Stromal cell of bone marrow (primary cell): Measurements from ENCODE around the gene AGT.
A peak's percentile ranks its signal among the peaks of the same experiment; 100 is the strongest.

Source experiments
- DNase-seq: peaks from one replicate; pipeline ENCODE4 v3.0.0-alpha.2; 2012; ENCODE audit warnings: low read depth

The AGT gene

DNA sequence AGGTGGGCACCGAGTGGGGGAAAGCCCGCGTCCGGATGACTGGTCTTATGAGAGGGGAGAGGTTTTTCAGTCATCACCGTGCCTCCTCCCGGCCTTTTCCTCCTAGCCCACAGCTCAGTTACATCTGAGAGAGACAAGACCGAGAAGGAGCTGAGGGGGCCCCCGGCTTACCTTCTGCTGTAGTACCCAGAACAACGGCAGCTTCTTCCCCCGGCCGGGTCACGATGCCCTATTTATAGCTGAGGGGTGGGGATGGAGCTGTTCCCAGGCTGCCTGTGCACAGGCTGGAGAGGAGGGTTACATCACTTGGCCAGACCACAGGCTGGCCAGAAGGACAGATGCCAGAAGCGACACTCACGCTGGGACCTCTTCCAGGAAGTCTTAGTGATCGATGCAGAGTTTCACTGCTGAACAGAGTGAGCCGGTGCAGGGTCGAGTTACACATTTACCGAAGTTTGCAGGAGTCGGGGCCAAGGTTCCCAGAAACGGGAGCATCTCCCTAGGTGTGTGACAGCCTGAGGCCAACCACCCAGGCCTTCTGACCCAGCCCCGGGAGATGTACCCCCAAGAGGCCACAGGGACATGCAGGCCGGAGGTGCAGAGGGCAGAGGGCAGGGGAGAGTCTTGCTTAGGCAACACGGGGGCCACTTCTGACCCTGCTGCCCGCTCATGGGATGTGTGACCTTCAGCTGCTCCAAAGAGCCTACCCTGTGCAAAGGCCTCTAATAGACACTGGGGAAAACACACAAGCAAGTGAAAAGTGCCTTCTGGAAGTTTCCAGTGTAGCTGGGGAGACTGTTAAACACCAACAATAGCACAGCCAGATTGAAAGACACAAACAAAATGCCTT is at the start of gene AGT:
Gene AGT, minus strand, starts transcription at position 208 of the 850 bp plus-strand sequence. CDS start 3,299 bp downstream, outside the sequence.
- DNase-seq, result peak; percentile 81

DNA sequence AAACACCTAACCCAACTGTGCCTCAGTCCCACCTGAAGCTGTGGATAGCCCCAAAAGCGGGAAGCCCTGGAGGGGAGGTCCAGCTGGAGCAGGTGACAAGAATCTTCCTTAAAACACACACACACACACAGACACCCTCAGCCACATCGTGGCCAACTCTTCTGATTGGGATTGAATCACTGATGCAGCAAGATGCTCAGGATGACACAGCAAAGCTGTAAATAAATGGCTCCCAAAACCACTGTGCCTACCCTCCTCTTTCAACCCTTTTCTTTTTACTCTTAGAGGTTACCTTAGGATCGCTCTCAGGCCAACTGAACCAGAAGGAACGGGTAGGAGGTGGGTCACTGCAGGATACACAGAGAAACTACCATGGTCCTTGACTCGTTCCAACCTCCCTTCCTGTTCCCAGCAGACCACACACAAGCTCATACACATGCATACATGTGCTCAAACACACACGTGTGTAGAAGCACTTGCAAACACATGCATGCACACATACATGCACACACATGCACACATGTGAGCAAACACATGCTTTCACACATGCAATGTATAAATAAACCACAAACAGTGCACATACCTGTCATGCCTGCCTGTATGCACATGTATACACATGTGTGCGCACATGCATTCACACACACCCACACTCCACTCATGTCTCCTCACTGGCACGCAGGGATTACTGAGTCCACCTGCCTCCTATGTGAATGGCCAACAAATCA is 47.7 kb upstream of the AGT start:
- DNase-seq, result no peak

DNA sequence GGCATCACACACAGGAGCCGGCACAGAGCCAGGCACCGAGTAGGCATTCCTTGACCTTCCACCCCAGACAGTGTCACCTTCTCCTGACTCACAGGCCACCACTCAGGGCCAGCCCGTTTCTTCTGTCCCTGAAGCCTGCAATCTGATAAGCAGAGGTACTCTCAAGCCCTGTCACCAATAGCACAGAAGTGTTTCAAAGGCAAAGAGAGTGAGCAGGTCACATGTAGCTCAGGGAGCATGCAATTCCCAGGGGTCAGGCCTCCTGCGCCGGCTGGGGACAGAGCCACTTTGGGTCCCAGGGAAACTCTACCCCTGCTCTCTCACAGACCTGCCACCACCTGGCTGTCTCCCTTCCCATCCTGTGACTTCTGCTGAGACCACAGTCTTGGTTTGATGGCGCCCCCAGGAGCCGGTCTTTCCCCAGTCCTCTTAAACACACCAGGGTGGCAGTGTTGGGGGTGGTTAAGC is 46.5 kb upstream of the AGT start:
- no peak for DNase-seq

DNA sequence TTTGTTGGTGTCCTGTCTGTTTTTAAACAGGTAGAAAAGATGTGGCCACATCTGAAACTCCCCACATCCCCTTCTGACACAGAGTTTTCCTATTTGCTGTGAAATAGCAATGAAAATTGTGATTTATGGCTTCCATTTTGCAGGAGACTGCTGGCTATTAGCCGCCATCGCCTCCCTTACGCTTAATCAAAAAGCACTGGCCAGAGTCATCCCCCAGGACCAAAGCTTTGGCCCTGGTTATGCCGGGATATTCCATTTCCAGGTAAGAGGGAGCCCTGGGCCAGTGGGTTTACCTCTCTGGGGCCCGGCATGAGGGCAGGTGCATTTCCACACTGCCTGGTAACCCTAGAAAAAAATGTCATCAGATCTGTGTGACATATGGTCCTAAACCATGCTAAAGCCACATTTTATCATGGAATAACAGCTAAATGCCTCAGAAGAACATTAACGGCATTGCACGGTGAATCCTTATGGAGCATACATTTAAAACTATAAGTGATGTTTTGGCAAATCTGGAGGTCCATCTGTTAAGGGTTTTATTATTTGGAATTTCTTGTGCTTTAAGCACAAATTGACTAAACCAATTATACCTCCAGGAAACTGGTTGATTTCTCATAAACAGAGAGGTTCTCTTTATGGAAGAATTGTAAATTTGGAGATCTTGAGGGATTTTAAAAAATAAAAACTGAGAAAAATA is 45.6 kb upstream of the AGT start:
- DNase-seq, result no peak

DNA sequence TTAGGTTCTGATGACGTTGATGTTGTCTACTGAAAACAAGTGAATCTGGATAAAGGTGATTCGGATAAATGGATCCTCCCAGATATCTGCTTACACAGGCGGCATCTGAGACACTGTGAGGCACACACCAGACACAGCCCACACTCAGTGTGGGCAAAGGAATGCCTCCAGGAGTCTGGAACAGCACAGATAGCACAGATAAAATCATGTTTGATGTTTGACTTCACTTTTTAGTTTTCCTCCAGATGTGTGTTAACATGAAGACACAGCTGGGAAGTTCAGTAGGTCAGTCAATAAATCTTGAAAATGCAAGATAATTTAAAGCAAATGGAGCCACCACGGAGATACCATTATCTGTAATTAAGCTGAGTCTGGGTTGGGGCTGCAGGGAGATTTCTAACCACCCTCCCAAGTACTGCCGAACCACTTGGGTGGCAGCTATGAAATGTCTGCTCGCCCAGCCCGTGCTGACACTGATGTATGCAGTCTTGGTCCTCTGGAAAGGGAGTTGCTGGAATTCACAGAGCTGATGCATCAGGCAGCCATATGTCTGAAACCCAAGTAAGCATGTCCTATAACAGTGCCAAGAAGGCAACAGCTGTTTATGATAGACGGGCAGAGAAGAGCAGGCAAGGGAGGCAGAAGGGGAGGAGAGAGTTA is 44.9 kb upstream of the AGT start:
- DNase-seq, result no peak

DNA sequence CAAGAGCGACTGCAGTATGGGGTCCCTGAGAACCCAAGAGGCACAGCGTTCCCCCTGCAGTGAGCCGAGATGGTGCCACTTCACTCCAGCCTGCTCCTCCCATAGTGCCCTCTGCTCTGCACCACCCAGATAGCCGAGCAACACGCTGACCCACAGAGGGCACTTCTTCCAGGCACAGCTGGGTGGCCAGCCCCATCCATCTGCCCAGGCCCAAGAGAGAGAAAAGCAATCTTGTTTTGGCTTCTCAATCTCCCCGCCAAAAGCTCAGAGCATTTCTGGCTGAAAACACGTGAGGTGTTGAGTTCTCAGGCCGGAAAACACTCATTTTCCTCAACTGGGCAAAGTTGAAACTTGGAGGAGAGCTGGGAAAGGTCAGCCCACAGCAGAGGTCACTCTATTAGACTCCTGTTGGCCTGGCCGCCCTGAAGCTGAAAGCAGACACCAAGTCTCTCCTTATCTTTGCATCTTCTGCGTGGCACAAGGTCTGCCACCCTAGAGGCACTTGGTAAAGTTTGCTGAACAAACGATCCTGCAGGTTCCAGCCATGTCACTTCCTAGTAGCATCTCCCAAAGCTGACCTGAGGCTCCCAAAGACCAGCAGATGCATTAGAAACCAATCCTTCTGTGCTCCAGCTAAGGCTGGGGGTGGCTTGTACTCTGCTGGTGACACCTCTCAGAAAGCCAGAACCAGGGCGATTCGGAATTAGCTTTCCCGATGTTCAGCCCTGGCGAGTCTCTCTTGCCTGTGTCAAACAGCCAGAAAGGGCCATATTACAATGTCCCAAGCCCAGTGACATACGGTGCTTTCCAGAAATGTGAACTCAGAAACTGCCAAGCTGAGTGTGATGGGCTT is 44.2 kb upstream of the AGT start:
- no peak for DNase-seq

DNA sequence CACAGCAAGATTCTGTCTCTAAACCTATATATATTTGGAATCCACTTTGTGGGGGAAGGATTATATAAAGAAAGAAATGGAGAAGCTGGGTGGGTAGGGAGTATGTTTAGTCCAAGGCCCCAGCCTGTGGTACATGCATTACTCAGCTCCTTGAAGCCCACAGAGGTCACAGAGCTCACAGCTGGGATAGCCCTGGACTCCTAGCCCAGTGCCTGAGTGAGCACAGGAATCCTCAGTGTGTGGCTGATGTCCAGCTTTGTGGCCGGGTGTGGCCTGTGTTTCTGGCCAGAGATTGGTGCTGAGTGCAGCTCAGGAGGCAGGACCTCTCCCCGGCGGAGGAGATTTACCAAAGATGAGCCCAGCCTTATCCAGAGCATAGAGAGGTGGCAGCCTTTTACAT is 40.9 kb upstream of the AGT start:
- peak; percentile 66 for DNase-seq

DNA sequence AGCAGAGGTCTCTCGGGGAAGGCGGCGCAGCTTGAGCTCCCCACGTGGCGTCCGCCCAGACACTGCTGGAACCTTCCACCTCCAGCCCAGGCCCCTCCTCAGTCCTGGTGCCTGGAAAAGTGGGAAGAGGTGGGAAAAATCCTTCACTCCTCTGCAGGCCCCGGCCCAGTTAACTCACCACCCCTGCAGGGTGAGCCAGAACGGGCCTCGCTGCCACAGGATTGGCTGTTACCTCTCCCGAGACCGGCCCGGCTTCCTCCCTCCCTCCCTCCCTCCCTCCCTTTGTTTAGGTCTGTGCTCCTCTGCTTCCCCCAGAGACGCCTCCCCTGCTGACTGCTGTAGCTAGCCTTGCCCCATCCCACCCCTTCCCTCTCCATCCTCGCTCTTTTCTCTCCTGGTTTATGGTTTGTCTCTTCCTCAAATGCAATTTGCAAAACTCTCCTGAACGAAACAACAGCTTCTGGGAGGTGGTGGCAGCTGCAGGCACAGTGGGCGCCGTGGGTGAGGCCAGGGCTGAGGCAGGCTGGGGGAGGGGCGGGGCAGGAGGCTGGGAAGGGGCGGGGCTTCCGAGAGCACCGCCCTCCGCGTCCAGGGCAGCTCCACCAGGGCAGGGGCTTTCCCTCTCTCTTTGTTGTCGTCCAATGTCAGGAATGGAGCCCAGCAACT is 39.8 kb upstream of the AGT start:
- no peak for DNase-seq

DNA sequence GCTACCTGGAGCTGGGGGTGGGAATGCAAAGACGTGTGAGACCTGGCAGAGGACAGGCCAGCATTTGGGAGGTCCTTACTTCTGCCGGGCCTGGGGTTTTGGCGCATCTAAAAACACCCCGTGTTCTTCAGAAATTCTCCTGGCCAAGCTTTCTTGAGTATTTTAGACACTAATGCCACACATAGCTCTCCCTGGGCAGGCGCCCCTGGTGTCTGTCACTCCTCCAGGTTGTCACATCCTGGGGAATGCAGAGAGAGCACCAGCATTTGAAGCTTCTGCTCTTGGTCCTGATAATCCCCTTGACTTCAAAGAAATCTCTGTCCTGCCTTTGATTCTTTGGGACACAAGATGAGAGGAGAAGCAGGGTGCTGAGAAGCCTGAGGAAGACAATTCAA is 39.3 kb upstream of the AGT start:
- no peak for DNase-seq

DNA sequence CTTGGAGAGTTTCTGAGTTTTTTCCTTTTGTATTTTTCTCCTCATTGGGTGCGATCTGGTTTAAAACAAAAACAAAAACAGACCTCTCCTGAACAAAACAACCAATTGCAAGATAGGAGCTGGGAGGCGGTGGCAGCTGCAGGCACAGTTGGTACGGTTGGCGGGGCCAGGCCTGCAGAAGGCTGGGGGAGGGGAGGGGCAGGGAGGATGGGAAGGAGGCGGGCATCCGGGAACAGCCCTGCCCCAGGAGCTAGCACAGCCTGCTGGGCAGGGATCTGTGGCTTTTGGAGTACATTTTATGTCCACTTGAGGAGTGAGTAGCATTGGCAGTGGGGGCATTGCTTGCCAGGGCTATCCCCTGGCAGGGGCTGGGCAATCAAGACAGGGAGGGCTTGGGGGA is 38.5 kb upstream of the AGT start:
- DNase-seq, result no peak

DNA sequence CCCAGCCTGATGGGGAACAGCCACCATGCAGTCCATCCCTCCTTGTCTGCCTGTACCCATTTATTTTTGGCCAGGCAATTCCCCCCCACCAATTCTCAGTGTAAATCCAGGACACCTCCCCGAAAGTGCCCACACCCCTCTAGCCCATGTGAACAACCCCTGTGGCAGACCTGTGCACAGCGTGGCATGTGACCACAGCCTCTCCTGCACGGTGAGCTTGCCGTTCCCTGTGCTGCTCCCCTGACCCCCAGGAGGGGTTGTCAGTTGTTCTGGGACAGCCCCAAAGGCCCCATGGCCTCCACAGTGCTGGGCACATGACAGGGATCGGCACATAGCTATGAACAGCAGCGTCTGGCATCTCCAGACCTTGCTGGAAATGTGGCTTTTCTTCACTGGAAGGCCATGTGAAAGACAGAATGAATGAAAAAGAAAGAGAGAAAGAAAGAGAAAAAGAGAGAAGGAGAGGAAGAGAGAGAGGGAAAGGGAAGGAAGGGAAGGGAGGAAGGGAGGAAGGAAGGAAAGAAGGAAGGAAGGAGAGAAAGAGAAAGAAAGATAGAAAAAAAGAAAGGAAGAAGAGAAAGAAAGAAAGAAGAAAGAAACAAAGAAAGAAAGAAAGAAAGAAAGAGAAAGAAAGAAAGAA is 37.2 kb upstream of the AGT start:
- DNase-seq, result no peak

DNA sequence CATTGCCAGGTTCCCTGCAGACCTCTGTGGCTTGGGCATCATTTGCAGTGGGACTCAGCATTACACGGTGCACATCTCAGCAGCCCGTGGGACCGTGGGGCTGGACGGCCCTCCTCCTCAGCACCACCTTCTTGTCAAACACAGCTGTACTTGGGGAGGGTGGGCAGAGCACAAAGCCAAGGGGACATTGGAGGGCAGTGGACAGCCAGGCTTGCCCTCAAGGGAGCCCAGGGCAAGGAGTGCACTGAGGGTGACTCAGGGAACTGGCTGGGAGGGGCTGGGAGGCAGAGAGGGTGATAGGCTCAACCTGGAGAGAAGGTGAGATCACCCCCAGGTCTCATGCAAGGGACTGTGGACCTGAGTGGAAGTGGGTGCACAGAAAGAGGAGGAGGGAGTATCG is 36.7 kb upstream of the AGT start:
- DNase-seq, result no peak

DNA sequence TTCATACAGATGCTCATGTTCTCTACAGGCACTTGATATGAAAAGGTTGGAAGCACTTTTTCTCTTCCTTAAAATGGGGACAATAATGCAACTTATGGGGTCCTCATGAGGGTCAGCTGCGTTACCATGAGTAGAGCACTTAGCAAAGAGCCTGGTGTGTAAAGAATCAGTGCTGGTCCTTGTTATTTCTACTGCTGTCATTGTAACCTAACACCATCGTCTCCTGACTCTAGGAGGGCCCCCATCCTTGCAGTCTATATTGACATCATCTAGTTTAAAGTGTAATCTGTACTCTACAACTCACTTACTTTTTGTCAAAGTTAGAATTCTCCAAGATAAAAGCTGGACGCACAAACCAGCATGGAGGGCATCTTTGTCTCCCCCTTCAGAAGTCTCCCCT is 35.7 kb upstream of the AGT start:
- no peak for DNase-seq

DNA sequence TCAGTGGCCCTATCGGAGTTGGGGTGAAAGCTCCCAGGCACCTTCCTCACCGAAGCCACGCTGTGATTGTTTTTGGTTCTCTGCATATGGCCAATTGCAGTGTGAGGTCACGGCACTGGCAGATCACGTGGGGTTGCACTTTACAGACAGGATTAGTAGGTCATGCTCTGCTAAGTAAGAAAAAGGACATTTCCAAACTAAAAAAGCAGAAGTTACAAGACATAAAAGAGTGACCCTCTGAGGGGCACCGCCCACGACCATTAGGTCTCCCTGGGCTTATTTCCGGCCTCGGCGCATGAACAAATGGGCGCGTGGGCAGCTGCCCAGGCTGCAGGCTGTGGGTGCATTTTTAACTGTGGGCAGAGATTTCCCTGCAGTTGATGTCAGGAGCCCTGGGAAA is 35.2 kb upstream of the AGT start:
- DNase-seq, result no peak

DNA sequence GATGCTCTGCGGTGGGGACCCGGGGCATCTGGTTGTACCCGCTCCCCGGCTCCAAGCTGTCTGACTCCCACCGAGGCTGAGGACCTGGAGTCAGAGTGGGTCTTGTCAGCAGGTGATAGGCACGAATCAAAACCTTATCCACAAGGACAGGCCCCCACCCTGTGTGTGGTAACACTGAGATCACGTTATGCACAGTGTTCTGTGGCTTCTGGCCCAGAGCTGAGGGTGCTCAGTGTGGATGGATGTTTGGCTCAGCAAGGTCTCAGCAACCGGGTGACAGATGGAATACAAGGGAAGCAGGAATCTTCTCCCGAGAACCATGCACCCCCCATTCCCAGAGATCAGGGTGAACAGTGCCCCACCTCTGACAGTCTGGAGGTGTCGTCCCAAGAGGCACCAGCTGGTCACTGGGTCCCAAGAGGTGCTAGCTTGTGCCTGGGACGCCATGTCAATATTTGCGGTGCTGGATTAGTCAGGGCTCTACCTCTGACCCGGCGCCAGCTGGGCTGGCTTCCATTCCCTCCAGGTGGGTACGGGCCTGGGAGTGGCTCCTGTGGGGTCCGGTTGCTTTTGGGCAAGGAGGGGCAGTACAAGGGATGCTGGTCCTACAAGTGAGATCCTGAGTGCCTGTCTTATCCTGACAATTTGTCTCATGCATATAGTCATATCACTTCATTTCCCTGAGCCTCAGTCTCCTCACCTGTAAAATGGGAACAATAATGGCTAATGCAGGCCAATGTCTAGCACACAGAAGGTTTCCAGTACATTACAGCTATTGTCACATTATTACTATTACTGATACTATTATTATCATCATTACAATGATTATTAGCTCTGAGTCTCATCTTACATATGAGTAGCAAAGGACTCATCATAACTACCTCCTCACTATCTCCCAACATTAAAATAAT is 34.2 kb upstream of the AGT start:
- no peak for DNase-seq

DNA sequence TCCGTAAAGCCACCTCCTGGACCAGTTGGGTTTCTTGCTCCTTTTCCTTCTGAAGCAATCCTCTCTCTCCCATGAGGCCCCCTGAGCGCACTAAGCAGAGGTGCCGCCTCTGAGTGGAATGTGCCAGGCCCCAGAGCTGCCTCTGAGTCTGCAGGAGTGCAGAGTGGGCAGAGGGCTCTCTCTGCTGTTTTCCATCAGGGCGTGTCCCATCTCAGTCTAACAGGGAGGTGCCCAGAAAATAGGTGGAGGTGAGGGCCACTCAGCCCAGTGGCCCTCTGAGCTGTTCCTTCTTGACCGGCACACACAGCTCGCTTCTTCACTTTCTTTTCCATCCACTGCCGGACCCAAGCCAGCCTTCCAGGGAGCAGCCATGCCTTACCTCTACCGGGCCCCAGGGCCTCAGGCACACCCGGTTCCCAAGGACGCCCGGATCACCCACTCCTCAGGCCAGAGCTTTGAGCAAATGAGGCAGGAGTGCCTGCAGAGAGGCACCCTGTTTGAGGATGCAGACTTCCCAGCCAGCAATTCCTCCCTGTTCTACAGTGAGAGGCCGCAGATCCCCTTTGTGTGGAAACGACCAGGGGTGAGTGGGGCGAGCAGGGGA is 33.3 kb upstream of the AGT start, which contains the start of gene CAPN9:
Gene CAPN9, plus strand, starts transcription at position 262 of the 604 bp plus-strand sequence. Its CDS starts 109 bp downstream, at position 371.
- DNase-seq, result no peak

DNA sequence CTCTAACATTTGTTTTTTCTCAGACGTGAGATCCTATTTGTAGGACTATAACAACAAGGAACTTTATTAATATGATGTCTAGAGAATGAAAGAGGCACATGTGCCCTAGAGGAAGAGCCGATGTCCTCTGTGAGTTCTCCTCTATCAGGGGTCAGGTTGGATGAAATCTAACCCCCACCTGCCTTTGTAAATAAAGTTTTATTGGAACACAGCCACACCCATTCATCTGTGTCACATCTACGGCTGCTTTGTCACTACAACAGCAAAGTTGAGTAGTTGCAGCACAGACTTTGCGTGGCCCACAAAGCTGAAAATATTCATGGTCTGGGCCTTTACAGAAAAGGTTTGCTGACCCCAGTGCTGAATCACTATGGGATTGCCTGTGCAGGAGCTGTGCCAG is 32.7 kb upstream of the AGT start:
- DNase-seq, result no peak

DNA sequence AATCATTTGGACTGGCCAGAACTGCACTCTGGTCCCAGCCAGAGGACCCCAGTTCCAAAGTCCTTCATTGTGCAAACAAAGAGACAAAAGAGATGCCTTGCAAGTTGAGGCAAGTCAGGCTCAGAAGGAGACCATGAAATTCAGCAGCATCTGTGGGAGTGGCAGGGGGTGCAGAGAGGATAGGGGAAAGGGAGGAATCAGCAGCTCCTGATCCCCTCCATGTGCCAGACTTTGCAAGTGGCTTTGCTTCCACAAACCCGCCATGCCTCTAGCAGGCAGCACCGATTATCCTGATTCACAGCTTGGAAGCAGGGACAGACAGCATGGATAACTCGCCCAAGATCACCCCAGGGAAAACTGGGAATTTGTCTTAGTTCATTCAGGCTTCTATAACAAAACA is 31.1 kb upstream of the AGT start:
- DNase-seq, result no peak

DNA sequence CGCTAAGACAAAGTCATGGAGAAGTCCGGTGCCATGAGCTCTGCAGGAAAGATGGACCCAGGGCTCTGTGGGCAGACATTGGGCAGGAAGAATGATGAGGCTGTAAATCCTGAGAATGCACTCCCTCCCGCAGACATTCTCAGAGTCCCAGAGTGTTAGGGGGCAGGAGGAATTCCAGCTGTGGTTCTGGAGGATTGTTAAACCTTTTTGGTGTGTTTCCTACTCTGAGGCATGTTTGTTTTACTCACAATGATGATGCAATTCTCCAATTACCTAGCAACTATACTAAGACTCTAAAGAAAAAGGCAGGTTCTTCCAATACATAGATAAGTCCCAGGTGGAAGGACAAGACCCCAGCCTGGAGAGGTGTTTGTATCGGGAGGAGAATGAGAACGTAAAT is 30.5 kb upstream of the AGT start:
- DNase-seq, result peak; percentile 13
